A549 treated with GW870086 at 1 μM for 4 hours (cell line): ENCODE measurements around the gene DCUN1D1. TPM values are rescaled to one million over a fixed set of nuclear protein-coding genes. Genes with fewer than 3 reads are reported as not detected.

ENCODE experiments used
- total RNA-seq: library from RNA; stranded (reverse); fragments of 200-300 nt; extraction: Qiagen RNA extraction; gene quantifications from 5 replicates; pipeline ENCODE4 v1.2.3, GENCODE V29; 2022; ENCODE audit warnings: low read depth

The DCUN1D1 gene
- total RNA-seq: 13.7 to 21.1 TPM (median 19.3 TPM) in 5 replicates

DNA sequence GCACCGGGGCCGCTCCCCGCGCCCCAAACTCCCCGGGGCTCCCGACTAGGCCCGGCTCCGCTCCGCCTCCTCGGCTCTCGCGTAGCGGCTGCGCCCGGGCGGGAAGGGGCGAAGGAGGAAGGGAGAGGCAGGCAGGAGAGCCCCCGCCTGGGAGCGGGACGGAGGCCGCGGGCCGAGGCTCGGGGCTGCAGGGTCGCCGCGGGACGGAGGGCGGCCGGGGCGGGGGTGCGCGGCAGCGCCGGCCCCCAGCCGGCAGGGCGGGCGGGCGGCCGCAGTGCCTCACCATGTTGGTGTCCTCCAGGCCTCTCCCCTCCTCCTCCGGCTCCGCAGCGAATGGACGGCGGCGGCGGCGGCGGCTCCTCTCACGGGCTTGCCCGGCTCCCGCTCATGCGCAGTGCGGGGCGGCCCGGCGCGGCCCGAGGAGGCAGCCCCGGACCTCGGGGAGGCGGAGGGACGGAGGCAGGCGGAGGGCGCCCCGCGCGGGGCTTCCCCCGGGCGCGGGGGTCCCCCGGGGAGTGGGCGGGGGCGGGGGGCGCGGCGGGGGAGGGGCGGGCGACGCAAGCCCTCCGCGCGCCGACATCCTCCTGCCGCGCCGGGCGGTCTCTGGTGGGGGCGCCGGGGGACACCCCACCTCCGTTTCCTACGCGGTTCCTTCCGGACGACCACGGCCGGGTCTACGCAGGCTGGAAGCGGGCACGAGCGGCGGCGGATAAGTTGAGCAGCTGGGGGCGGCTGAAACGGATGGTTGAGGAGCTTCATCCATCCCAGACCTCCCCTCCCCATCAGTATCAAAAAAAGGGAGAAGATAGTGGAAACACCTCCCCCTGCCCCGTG lies at the start of gene DCUN1D1:
TSS of gene DCUN1D1 (minus strand) at position 335 of the 834 bp plus-strand sequence. CDS start at position 286, 49 bp downstream.

Other genes starting within 250 kb of the DCUN1D1 start
- 7.0 to 13.5 TPM (median 11.4 TPM) in 5 replicates for gene ATP11B, start 187.0 kb downstream of the DCUN1D1 start, total RNA-seq
- gene MCCC1, start 119.0 kb upstream of the DCUN1D1 start, total RNA-seq: 6.7 to 10.2 TPM (median 7.6 TPM) in 5 replicates
- gene LAMP3, start 182.2 kb upstream of the DCUN1D1 start, total RNA-seq: 0.06 to 0.22 TPM (median 0.13 TPM) in 5 replicates